HepG2 (cell line): Measurements from ENCODE around the gene MARS1. TPM values are rescaled to one million over a fixed set of nuclear protein-coding genes. Genes with fewer than 3 reads are reported as not detected.
A peak's percentile ranks its signal among the peaks of the same experiment; 100 is the strongest.

Experiments
- ATRX ChIP-seq: sonication (generic); formaldehyde crosslinking; IDR thresholded peaks from 2 replicates; pipeline ENCODE4 v1.4.0; 2020; ENCODE audit warnings: missing genetic modification reagents, borderline replicate concordance
- CAMTA2 ChIP-seq: sonication (generic); formaldehyde crosslinking; IDR thresholded peaks from 2 replicates; pipeline ENCODE4 v1.4.0; 2020; ENCODE audit warnings: mild to moderate bottlenecking, missing genetic modification reagents, borderline replicate concordance
- JUNB ChIP-seq: sonication (generic); formaldehyde crosslinking; IDR thresholded peaks from 2 replicates; pipeline ENCODE4 v1.8.0; 2022; ENCODE audit warnings: missing genetic modification reagents, mild to moderate bottlenecking, borderline replicate concordance
- KLF16 ChIP-seq, 2 experiments: sonication (generic) in 1 of 2; formaldehyde crosslinking in 1 of 2; IDR thresholded peaks; 2 replicates each; pipeline versions ENCODE4 v1.6.1 to v1.8.0; 2016 to 2023; ENCODE audit warnings: missing genetic modification reagents in 2 of 2, missing compliant biosample characterization in 1 of 2
- NR3C1 ChIP-seq: sonication (generic); formaldehyde crosslinking; IDR thresholded peaks from 2 replicates; pipeline ENCODE4 v1.4.0; 2020; ENCODE audit warnings: missing genetic modification reagents
- POLR2AphosphoS2 ChIP-seq: IDR thresholded peaks from 2 replicates; pipeline ENCODE4 v1.6.1; 2011; ENCODE audit warnings: low read depth, low read length, improper control_type of control experiment
- POLR2AphosphoS5 ChIP-seq: IDR thresholded peaks from 2 replicates; pipeline ENCODE4 v1.6.1; 2012; ENCODE audit warnings: low read depth, low read length
- RNF2 ChIP-seq: fragments of 450-650 bp; conservative IDR thresholded peaks from 2 replicates; pipeline ENCODE4 v1.6.1; 2016; ENCODE audit warnings: low read depth
- SP4 ChIP-seq: sonication (generic); formaldehyde crosslinking; IDR thresholded peaks from 2 replicates; pipeline ENCODE4 v1.8.1; 2023; ENCODE audit warnings: mild to moderate bottlenecking, missing genetic modification reagents
- SPEN ChIP-seq: sonication (generic); formaldehyde crosslinking; IDR thresholded peaks from 2 replicates; pipeline ENCODE4 v1.5.1; 2020; ENCODE audit warnings: low read depth, mild to moderate bottlenecking, missing genetic modification reagents
- ZNF180 ChIP-seq: sonication (generic); formaldehyde crosslinking; IDR thresholded peaks from 2 replicates; pipeline ENCODE4 v1.4.0; 2020; ENCODE audit warnings: low read depth, missing genetic modification reagents, borderline replicate concordance
- ZNF33B ChIP-seq: sonication (generic); formaldehyde crosslinking; IDR thresholded peaks from 2 replicates; pipeline ENCODE4 v1.5.1; 2020; ENCODE audit warnings: mild to moderate bottlenecking, missing genetic modification reagents
- ZNF501 ChIP-seq: sonication (generic); formaldehyde crosslinking; IDR thresholded peaks from 2 replicates; pipeline ENCODE4 v1.5.1; 2020; ENCODE audit warnings: mild to moderate bottlenecking, moderate library complexity, missing genetic modification reagents
- ZNF713 ChIP-seq: sonication (generic); formaldehyde crosslinking; IDR thresholded peaks from 2 replicates; pipeline ENCODE4 v1.4.0; 2020; ENCODE audit warnings: mild to moderate bottlenecking, missing genetic modification reagents
- ZSCAN30 ChIP-seq: sonication (generic); formaldehyde crosslinking; IDR thresholded peaks from 2 replicates; pipeline ENCODE4 v1.5.0; 2020; ENCODE audit warnings: mild to moderate bottlenecking, missing genetic modification reagents
- polyA plus RNA-seq, 8 experiments: library from polyadenylated mRNA; depleted of rRNA in 3 of 8; stranded (reverse) in 7 of 8; unstranded in 1 of 8; fragments of >200 nt; fragmentation: Illumina TruSeq in 4 of 8; extraction: Trizol in 4 of 8; gene quantifications; 2 replicates each; pipeline versions ENCODE4 v1.2.1 to v1.2.3, GENCODE V29; 2011 to 2016; ENCODE audit warnings: low read depth in 4 of 8, missing spikeins in 1 of 8, mixed read lengths in 1 of 8; ENCODE audit not compliant: insufficient read depth in 1 of 8
- total RNA-seq, 5 experiments: library from RNA; depleted of rRNA; stranded (reverse); fragments of >200 nt; fragmentation: Illumina TruSeq; extraction: Trizol; gene quantifications; 2 replicates each; pipeline ENCODE4 v1.2.3, GENCODE V29; 2016; ENCODE audit warnings: low read depth in 1 of 5
- TF ChIP-seq, protein P1 (sequence below): sonication (generic); formaldehyde crosslinking; IDR thresholded peaks from 2 replicates; pipeline ENCODE4 v1.5.1; 2020; ENCODE audit warnings: missing genetic modification reagents, mild to moderate bottlenecking, borderline replicate concordance
- TF ChIP-seq, protein P2 (sequence below): sonication (generic); formaldehyde crosslinking; IDR thresholded peaks from 2 replicates; pipeline ENCODE4 v1.5.1; 2020; ENCODE audit warnings: missing genetic modification reagents, mild to moderate bottlenecking, borderline replicate concordance
- TF ChIP-seq, protein P3 (sequence below): sonication (generic); formaldehyde crosslinking; conservative IDR thresholded peaks from 2 replicates; pipeline ENCODE4 v1.8.0; 2022; ENCODE audit warnings: low read depth, missing genetic modification reagents
- TF ChIP-seq, protein P4 (sequence below): sonication (generic); formaldehyde crosslinking; IDR thresholded peaks from 2 replicates; pipeline ENCODE4 v1.8.1; 2023; ENCODE audit warnings: missing genetic modification reagents, inconsistent platforms, borderline replicate concordance
- TF ChIP-seq, protein P5 (sequence below), 2 experiments: sonication (generic) in 1 of 2; formaldehyde crosslinking in 1 of 2; IDR thresholded peaks; 2 replicates each; pipeline versions ENCODE4 v1.4.0 to v1.6.1; 2016 to 2020; ENCODE audit warnings: borderline replicate concordance in 1 of 2, low read depth in 1 of 2, mild to moderate bottlenecking in 1 of 2, missing genetic modification reagents in 1 of 2

MARS1 gene
- total and polyA plus RNA-seq, 2 of the 13 experiments (the other 11 are each of a cell fraction or from before 2014, with no cell fraction given): 115 to 181 TPM

DNA sequence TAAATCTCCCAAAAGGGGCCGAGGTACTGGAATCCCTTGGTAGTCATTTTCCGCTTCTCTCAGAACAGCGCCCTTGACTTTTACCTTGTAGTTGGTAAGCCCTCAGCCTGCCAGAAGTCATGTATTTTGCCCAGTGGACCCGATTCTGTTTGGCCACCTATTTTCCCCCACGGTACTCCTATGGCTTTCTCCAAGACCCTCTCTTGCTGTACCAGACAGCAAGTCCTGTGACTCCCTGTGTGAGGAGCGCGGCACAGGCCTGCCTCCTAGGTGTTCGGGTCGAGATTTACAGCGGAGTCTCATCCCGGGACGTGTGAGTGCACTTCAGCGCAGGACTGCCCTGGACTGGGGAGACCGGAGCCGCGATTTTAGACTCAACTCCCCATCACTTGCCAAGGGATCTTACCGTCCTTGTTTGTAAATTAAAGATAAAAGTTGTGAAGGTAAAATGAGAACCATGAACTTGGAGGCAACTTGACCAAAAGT is 33.7 kb downstream of the MARS1 start (continued):
- TF ChIP-seq ZNF180 (CRISPR knock-in tag) (no peak), NR3C1 (CRISPR knock-in tag) (no peak), ATRX (CRISPR knock-in tag) (no peak), ZNF33B (CRISPR knock-in tag) (no peak), SPEN (peak; percentile 1; the same call in 1 of the 2 replicates), POLR2AphosphoS5 (peak; percentile 2; the same call in 1 of the 2 replicates), ZNF713 (no peak), SP4 (CRISPR knock-in tag) (0 out of 2 replicates have a peak, but pooled peaks have one; percentile 10), ZNF501 (CRISPR knock-in tag) (0 out of 2 replicates have a peak, but pooled peaks have one; percentile 6), ZSCAN30 (CRISPR knock-in tag) (0 out of 2 replicates have a peak, but pooled peaks have one; percentile 4), CAMTA2 (CRISPR knock-in tag) (no peak), JUNB (CRISPR knock-in tag) (no peak), KLF16 (CRISPR knock-in tag; IDR thresholded peaks at IDR 0.05) (no peak), POLR2AphosphoS2 (0 out of 2 replicates have a peak, but pooled peaks have one; percentile 28), RNF2 (no peak)
- TF ChIP-seq, protein P1, sequence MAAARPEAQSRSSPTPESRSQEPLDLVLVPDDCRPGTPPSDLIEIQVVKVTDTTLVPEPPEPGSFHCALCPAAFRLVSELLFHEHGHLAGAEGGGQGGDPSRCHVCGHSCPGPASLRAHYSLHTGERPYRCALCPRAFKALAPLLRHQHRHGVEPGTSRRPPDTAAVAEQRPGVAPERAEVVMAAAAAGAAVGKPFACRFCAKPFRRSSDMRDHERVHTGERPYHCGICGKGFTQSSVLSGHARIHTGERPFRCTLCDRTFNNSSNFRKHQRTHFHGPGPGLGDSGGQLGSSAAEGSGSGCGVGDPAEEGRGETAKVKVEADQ (CRISPR knock-in tag): no peak
- TF ChIP-seq, protein P2, sequence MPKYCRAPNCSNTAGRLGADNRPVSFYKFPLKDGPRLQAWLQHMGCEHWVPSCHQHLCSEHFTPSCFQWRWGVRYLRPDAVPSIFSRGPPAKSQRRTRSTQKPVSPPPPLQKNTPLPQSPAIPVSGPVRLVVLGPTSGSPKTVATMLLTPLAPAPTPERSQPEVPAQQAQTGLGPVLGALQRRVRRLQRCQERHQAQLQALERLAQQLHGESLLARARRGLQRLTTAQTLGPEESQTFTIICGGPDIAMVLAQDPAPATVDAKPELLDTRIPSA (CRISPR knock-in tag): no peak
- TF ChIP-seq, protein P3, sequence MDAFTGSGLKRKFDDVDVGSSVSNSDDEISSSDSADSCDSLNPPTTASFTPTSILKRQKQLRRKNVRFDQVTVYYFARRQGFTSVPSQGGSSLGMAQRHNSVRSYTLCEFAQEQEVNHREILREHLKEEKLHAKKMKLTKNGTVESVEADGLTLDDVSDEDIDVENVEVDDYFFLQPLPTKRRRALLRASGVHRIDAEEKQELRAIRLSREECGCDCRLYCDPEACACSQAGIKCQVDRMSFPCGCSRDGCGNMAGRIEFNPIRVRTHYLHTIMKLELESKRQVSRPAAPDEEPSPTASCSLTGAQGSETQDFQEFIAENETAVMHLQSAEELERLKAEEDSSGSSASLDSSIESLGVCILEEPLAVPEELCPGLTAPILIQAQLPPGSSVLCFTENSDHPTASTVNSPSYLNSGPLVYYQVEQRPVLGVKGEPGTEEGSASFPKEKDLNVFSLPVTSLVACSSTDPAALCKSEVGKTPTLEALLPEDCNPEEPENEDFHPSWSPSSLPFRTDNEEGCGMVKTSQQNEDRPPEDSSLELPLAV (CRISPR knock-in tag): no peak
- TF ChIP-seq, protein P4, sequence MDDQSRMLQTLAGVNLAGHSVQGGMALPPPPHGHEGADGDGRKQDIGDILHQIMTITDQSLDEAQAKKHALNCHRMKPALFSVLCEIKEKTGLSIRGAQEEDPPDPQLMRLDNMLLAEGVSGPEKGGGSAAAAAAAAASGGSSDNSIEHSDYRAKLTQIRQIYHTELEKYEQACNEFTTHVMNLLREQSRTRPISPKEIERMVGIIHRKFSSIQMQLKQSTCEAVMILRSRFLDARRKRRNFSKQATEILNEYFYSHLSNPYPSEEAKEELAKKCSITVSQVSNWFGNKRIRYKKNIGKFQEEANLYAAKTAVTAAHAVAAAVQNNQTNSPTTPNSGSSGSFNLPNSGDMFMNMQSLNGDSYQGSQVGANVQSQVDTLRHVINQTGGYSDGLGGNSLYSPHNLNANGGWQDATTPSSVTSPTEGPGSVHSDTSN (CRISPR knock-in tag): no peak
- TF ChIP-seq, protein P5, sequence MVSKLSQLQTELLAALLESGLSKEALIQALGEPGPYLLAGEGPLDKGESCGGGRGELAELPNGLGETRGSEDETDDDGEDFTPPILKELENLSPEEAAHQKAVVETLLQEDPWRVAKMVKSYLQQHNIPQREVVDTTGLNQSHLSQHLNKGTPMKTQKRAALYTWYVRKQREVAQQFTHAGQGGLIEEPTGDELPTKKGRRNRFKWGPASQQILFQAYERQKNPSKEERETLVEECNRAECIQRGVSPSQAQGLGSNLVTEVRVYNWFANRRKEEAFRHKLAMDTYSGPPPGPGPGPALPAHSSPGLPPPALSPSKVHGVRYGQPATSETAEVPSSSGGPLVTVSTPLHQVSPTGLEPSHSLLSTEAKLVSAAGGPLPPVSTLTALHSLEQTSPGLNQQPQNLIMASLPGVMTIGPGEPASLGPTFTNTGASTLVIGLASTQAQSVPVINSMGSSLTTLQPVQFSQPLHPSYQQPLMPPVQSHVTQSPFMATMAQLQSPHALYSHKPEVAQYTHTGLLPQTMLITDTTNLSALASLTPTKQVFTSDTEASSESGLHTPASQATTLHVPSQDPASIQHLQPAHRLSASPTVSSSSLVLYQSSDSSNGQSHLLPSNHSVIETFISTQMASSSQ (IDR thresholded peaks at IDR 0.05; ENCODE audit: low read depth): no peak
- TF ChIP-seq, protein P5 (CRISPR knock-in tag; IDR thresholded peaks at IDR 0.05; ENCODE audit: borderline replicate concordance): no peak
